ENCODE measurements around the gene IL1RAPL2.
"Not testable (repeated sequence)": the region's sequence is repeated elsewhere in the genome, so short reads cannot be mapped to it uniquely, and the experiment has no call there.

IL1RAPL2 gene

GRCh38 chrX:105759598-105759997, 1193.6 kb downstream of the IL1RAPL2 start:
- DNase-seq (ENCODE audit: low spot score in 2 of 2), result no peak
- Histone ChIP-seq H3K4me3 (no peak overlapping the region), H3K36me3 (replicated peaks) (no peaks in the 10 kb centered on the region), H3K27me3 (ENCODE audit: low read depth) (no peaks in the 10 kb centered on the region), H3K4me1 (no peaks in the 10 kb centered on the region), H3K9me3 (no peaks in the 10 kb centered on the region)
- in situ Hi-C loops (cut with MboI; ENCODE audit: low sequenced_read_pairs), result no loop called here

GRCh38 chrX:105765691-105766090, 1199.7 kb downstream of the IL1RAPL2 start:
- H3K4me3 ChIP-seq, result no peak overlapping the region
- no peaks in the 10 kb centered on the region for H3K4me1 ChIP-seq
- in situ Hi-C loops (cut with MboI; ENCODE audit: low sequenced_read_pairs), result no loop called here
- H3K36me3 ChIP-seq (replicated peaks), result no peaks in the 10 kb centered on the region
- no peaks in the 10 kb centered on the region for H3K27me3 ChIP-seq (ENCODE audit: low read depth)
- DNase-seq (ENCODE audit: low spot score in 2 of 2), result no peak
- no peaks in the 10 kb centered on the region for H3K9me3 ChIP-seq

GRCh38 chrX:105773801-105774200, 1207.8 kb downstream of the IL1RAPL2 start:
- Histone ChIP-seq H3K4me1 (no peaks in the 10 kb centered on the region), H3K4me3 (no peak overlapping the region), H3K36me3 (replicated peaks) (no peaks in the 10 kb centered on the region), H3K27me3 (ENCODE audit: low read depth) (no peaks in the 10 kb centered on the region), H3K9me3 (no peaks in the 10 kb centered on the region)
- in situ Hi-C loops (cut with MboI; ENCODE audit: low sequenced_read_pairs), result no loop called here
- DNase-seq (ENCODE audit: low spot score in 2 of 2), result no peak

- in situ Hi-C loops (cut with MboI; ENCODE audit: low sequenced_read_pairs), result no loop called here
- DNase-seq (ENCODE audit: low spot score in 2 of 2), result no peak
- no peaks in the 10 kb centered on the region for H3K27me3 ChIP-seq (ENCODE audit: low read depth)
- no peaks in the 10 kb centered on the region for H3K9me3 ChIP-seq
- no peak overlapping the region for H3K4me3 ChIP-seq
- no peaks in the 10 kb centered on the region for H3K4me1 ChIP-seq
- no peaks in the 10 kb centered on the region for H3K36me3 ChIP-seq (replicated peaks)
Measured at GRCh38 chrX:105775679-105776078, 1209.7 kb downstream of the IL1RAPL2 start.

GRCh38 chrX:105781804-105782203, 1215.8 kb downstream of the IL1RAPL2 start:
- no peaks in the 10 kb centered on the region for H3K9me3 ChIP-seq
- no peaks in the 10 kb centered on the region for H3K4me1 ChIP-seq
- no peaks in the 10 kb centered on the region for H3K36me3 ChIP-seq (replicated peaks)
- DNase-seq (ENCODE audit: low spot score in 2 of 2), result no peak
- in situ Hi-C loops (cut with MboI; ENCODE audit: low sequenced_read_pairs), result no loop called here
- no peaks in the 10 kb centered on the region for H3K27me3 ChIP-seq (ENCODE audit: low read depth)
- no peak overlapping the region for H3K4me3 ChIP-seq

GRCh38 chrX:105796877-105797276, 1230.9 kb downstream of the IL1RAPL2 start:
- H3K4me1 ChIP-seq; H3K4me3 ChIP-seq; H3K9me3 ChIP-seq; H3K27me3 ChIP-seq (ENCODE audit: low read depth); in situ Hi-C loops (cut with MboI; ENCODE audit: low sequenced_read_pairs); DNase-seq (ENCODE audit: low spot score in 2 of 2); H3K36me3 ChIP-seq (replicated peaks): not testable (repeated sequence)

- no peaks in the 10 kb centered on the region for H3K9me3 ChIP-seq
- no peak overlapping the region for H3K4me3 ChIP-seq
- DNase-seq (ENCODE audit: low spot score in 2 of 2), result no peak
- no peaks in the 10 kb centered on the region for H3K4me1 ChIP-seq
- H3K27me3 ChIP-seq (ENCODE audit: low read depth), result no peaks in the 10 kb centered on the region
- in situ Hi-C loops (cut with MboI; ENCODE audit: low sequenced_read_pairs), result no loop called here
- no peaks in the 10 kb centered on the region for H3K36me3 ChIP-seq (replicated peaks)
Measured at GRCh38 chrX:105803891-105804290, 1237.9 kb downstream of the IL1RAPL2 start.

- H3K27me3 ChIP-seq (ENCODE audit: low read depth); H3K36me3 ChIP-seq (replicated peaks); in situ Hi-C loops (cut with MboI; ENCODE audit: low sequenced_read_pairs); H3K4me3 ChIP-seq; H3K4me1 ChIP-seq; DNase-seq (ENCODE audit: low spot score in 2 of 2); H3K9me3 ChIP-seq: not testable (repeated sequence)
Measured at GRCh38 chrX:105805655-105806054, 1239.7 kb downstream of the IL1RAPL2 start.

- no peaks in the 10 kb centered on the region for H3K4me1 ChIP-seq
- H3K9me3 ChIP-seq, result no peaks in the 10 kb centered on the region
- H3K36me3 ChIP-seq (replicated peaks), result no peaks in the 10 kb centered on the region
- in situ Hi-C loops (cut with MboI; ENCODE audit: low sequenced_read_pairs), result no loop called here
- no peak overlapping the region for H3K4me3 ChIP-seq
- H3K27me3 ChIP-seq (ENCODE audit: low read depth), result no peaks in the 10 kb centered on the region
- no peak for DNase-seq (ENCODE audit: low spot score in 2 of 2)
Measured at GRCh38 chrX:105816517-105816916, 1250.5 kb downstream of the IL1RAPL2 start.

Data from HAP-1 (cell line).